PFSK-1 (cell line): ENCODE results near the gene BEST1.

Experiments used
- POLR2AphosphoS5 ChIP-seq: IDR thresholded peaks from 2 replicates; pipeline ENCODE4 v1.6.1; 2012; ENCODE audit warnings: low read depth, mild to moderate bottlenecking, control low read depth, low read length, moderate library complexity
- REST ChIP-seq, 2 experiments: IDR thresholded peaks; 2 replicates each; pipeline versions ENCODE4 v1.6.1 to v1.8.0; 2011 to 2012; ENCODE audit warnings: low read depth in 2 of 2, low read length in 2 of 2, control low read depth in 1 of 2, inconsistent platforms in 1 of 2, mild to moderate bottlenecking in 1 of 2, moderate library complexity in 1 of 2; ENCODE audit not compliant: insufficient read depth in 1 of 2
- SIN3A ChIP-seq: IDR thresholded peaks from 2 replicates; pipeline ENCODE4 v1.6.1; 2012; ENCODE audit warnings: mild to moderate bottlenecking, low read length, moderate library complexity, borderline replicate concordance; ENCODE audit not compliant: insufficient read depth

GRCh38 chr11:61907282-61907681 is 42.9 kb upstream of the BEST1 start:
- TF ChIP-seq REST (IDR thresholded peaks at IDR 0.05; ENCODE audit: insufficient read depth in 1 of 2, low read depth in 2 of 2, low read length in 2 of 2) (no peak), POLR2AphosphoS5 (no peak), SIN3A (no peak)
